Naive B cell (primary cell): Measurements from ENCODE around the gene MFSD2B. TPM values are rescaled to one million over a fixed set of nuclear protein-coding genes. Genes with fewer than 3 reads are reported as not detected.

Experiments
- polyA plus RNA-seq, 6 donors: library from polyadenylated mRNA; unstranded; fragments of 300-500 nt; fragmentation: Illumina TruSeq; gene quantifications; one replicate each; pipeline ENCODE4 v1.2.3, GENCODE V29; 2021; ENCODE audit warnings: low read depth in 6 of 6

MFSD2B gene
- polyA plus RNA-seq, 6 donors from 2014 or later: 0.27 to 0.74 TPM; not detected in 4

Other genes with a start within 250 kb of the MFSD2B start
- 10 to 100 TPM in 4 of 6 donors, 1 to 10 TPM in 2; 8.7 to 21.6 (median 15.0) TPM for gene ATAD2B, start 83.0 kb upstream of the MFSD2B start, polyA plus RNA-seq
- gene UBXN2A, start 69.6 kb upstream of the MFSD2B start, polyA plus RNA-seq: 10 to 100 TPM in 5 of 6 donors, 1 to 10 TPM in 1; 8.0 to 14.2 (median 11.7) TPM
- 1 to 10 TPM in 5 of 6 donors, not detected in 1; 4.1 to 9.8 (median 5.2) TPM for gene WDCP, start 37.3 kb downstream of the MFSD2B start, polyA plus RNA-seq
- gene FKBP1B, start 39.7 kb downstream of the MFSD2B start, polyA plus RNA-seq: 1 to 10 TPM in 5 of 6 donors, not detected in 1; 1.4 to 2.4 (median 1.4) TPM
- 100 to 1,000 TPM; 148 to 229 (median 185) TPM for gene SF3B6, start 66.2 kb downstream of the MFSD2B start, polyA plus RNA-seq
- gene TP53I3, start 74.7 kb downstream of the MFSD2B start, polyA plus RNA-seq: 1 to 10 TPM in 4 of 6 donors, under 1 TPM in 1, not detected in 1; 0.65 to 2.7 (median 1.2) TPM
- gene PFN4, start 113.2 kb downstream of the MFSD2B start, polyA plus RNA-seq: not detected
- gene FAM228B, start 113.4 kb downstream of the MFSD2B start, polyA plus RNA-seq: 10 to 100 TPM in 2 of 6 donors, 1 to 10 TPM in 4; 3.1 to 15.0 (median 8.3) TPM
- not detected for gene FAM228A, start 165.0 kb downstream of the MFSD2B start, polyA plus RNA-seq